HG02588 (cell line): ENCODE measurements around the gene SPATA18.
"Not testable (repeated sequence)": the region's sequence is repeated elsewhere in the genome, so short reads cannot be mapped to it uniquely, and the experiment has no call there.

Experiments
- ATAC-seq: cut with Tn5 transposase; IDR thresholded peaks from one replicate; pipeline ENCODE4 v1.9.1; 2021; ENCODE audit warnings: mild to moderate bottlenecking, moderate library complexity; ENCODE audit not compliant: unreplicated experiment

Gene SPATA18

GRCh38 chr4:52051615-52052474, 741 bp downstream of the SPATA18 start:
- peak; percentile 67 for ATAC-seq

GRCh38 chr4:52052475-52052780, 1.3 kb downstream of the SPATA18 start:
- ATAC-seq = peak; percentile 57

GRCh38 chr4:52054254-52054653, 3.1 kb downstream of the SPATA18 start:
- no peak for ATAC-seq

GRCh38 chr4:52057196-52057595, 6.1 kb downstream of the SPATA18 start:
- no peak for ATAC-seq

GRCh38 chr4:52058275-52058674, 7.2 kb downstream of the SPATA18 start:
- ATAC-seq = no peak

GRCh38 chr4:52059372-52059771, 8.3 kb downstream of the SPATA18 start:
- no peak for ATAC-seq

GRCh38 chr4:52069571-52069970, 18.5 kb downstream of the SPATA18 start:
- no peak for ATAC-seq

GRCh38 chr4:52071791-52072546, 20.9 kb downstream of the SPATA18 start:
- no peak for ATAC-seq

- ATAC-seq = no peak
These were observed 25.6 kb downstream of the SPATA18 start for GRCh38 chr4:52076731-52077130.

GRCh38 chr4:52079659-52080058, 28.6 kb downstream of the SPATA18 start:
- ATAC-seq = no peak

- no peak for ATAC-seq
These were observed 30.1 kb downstream of the SPATA18 start for GRCh38 chr4:52081216-52081615.

- ATAC-seq = not testable (repeated sequence)
These were observed 35.3 kb downstream of the SPATA18 start for GRCh38 chr4:52086425-52086824.

GRCh38 chr4:52091801-52092200, 40.7 kb downstream of the SPATA18 start:
- ATAC-seq = no peak

GRCh38 chr4:52093466-52093865, 42.4 kb downstream of the SPATA18 start:
- ATAC-seq = no peak

- ATAC-seq = no peak
These were observed 43.5 kb downstream of the SPATA18 start for GRCh38 chr4:52094376-52095145.

- ATAC-seq = no peak
These were observed 44.3 kb downstream of the SPATA18 start for GRCh38 chr4:52095374-52095773.

- ATAC-seq = no peak
These were observed 44.9 kb downstream of the SPATA18 start for GRCh38 chr4:52096048-52096447.

GRCh38 chr4:52098618-52099017, 47.5 kb downstream of the SPATA18 start:
- ATAC-seq = no peak

GRCh38 chr4:52099860-52100461, 48.9 kb downstream of the SPATA18 start:
- no peak for ATAC-seq

- no peak for ATAC-seq
These were observed 51.5 kb downstream of the SPATA18 start for GRCh38 chr4:52102587-52102986.

GRCh38 chr4:52103319-52103718, 52.2 kb downstream of the SPATA18 start:
- ATAC-seq = no peak
